Neural cell (in vitro differentiated cells): ENCODE data around the gene JPT1.

ENCODE experiments used
- CTCF ChIP-seq: fragments of 450-650 bp; IDR thresholded peaks from 2 replicates; pipeline ENCODE4 v1.5.1; 2014; ENCODE audit warnings: antibody characterized with exemption, mild to moderate bottlenecking, moderate library complexity; ENCODE audit not compliant: poor library complexity, severe bottlenecking
- EP300 ChIP-seq: fragments of 450-650 bp; conservative IDR thresholded peaks from 2 replicates; pipeline ENCODE4 v1.6.1; 2014; ENCODE audit warnings: antibody characterized with exemption, mild to moderate bottlenecking, moderate library complexity; ENCODE audit not compliant: poor library complexity, severe bottlenecking
- EZH2 ChIP-seq: fragments of 200-600, 300-800 bp; shearing (Covaris generic), sonication (generic); IDR thresholded peaks from 2 replicates; pipeline ENCODE4 v1.6.1; 2014; ENCODE audit warnings: antibody characterized with exemption, low read length, borderline replicate concordance, mild to moderate bottlenecking; ENCODE audit not compliant: insufficient read depth, poor library complexity, severe bottlenecking
- POLR2AphosphoS5 ChIP-seq: IDR thresholded peaks from 2 replicates; pipeline ENCODE4 v1.6.1; 2012
- RAD21 ChIP-seq: fragments of 450-650 bp; conservative IDR thresholded peaks from 2 replicates; pipeline ENCODE4 v1.6.1; 2014; ENCODE audit warnings: antibody characterized with exemption, mild to moderate bottlenecking, moderate library complexity
- REST ChIP-seq: IDR thresholded peaks from 2 replicates; pipeline ENCODE4 v1.6.1; 2012; ENCODE audit warnings: borderline replicate concordance
- SMC3 ChIP-seq: fragments of 450-650 bp; conservative IDR thresholded peaks from 2 replicates; pipeline ENCODE4 v1.6.1; 2014; ENCODE audit warnings: antibody characterized with exemption, mild to moderate bottlenecking, moderate library complexity; ENCODE audit not compliant: poor library complexity
- TAF1 ChIP-seq: IDR thresholded peaks from 2 replicates; pipeline ENCODE4 v1.6.1; 2012; ENCODE audit warnings: low read depth

- TF ChIP-seq CTCF (no peak), POLR2AphosphoS5 (no peak), EZH2 (no peak), TAF1 (no peak), RAD21 (no peak), EP300 (no peak), SMC3 (no peak), REST (no peak)
Observed at GRCh38 chr17:75124041-75124818, 30.1 kb downstream of the JPT1 start.
